ENCODE results near the gene FARP1.

FARP1 gene

DNA sequence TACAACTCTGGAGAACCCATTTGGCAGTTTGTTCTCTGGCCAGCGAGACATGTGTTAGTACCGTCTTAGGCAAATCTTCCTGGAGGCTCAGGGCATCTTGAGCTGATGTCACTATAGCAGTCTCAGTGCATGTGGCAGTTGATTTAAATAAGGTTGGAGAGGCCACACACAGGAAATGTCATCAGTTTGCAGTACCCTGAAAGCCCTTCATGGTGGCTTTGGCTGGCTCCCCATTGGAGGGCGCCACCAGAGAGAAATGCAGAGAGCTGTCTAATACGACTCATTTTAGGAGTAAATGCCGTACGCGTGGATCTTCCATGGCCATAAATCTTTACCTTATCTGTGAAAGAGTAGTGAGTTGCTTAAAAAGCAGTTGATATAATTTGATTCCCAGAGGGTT is 270.9 kb downstream of the FARP1 start:
- in situ Hi-C loops (cut with HindIII; ENCODE audit: low sequenced_read_pairs): no loop called here
- H3K4me3 ChIP-seq (ENCODE audit: low read depth, low read length): no peak overlapping the region
- no peak for DNase-seq (ENCODE audit: low read depth)
- TF ChIP-seq CTCF (IDR thresholded peaks at IDR 0.05; ENCODE audit: low read depth, low read length, missing control alignments): no peak

- no peak overlapping the region for H3K4me3 ChIP-seq (ENCODE audit: low read depth, low read length)
- DNase-seq (ENCODE audit: low read depth): no peak
- no peak for TF ChIP-seq CTCF (IDR thresholded peaks at IDR 0.05; ENCODE audit: low read depth, low read length, missing control alignments)
- in situ Hi-C loops (cut with HindIII; ENCODE audit: low sequenced_read_pairs): no loop called here
Observed at GRCh38 chr13:98415326-98416070, 272.6 kb downstream of the FARP1 start.

GRCh38 chr13:98416408-98416807 is 273.5 kb downstream of the FARP1 start:
- in situ Hi-C loops (cut with HindIII; ENCODE audit: low sequenced_read_pairs): no loop called here
- DNase-seq (ENCODE audit: low read depth): no peak
- no peak overlapping the region for H3K4me3 ChIP-seq (ENCODE audit: low read depth, low read length)

DNA sequence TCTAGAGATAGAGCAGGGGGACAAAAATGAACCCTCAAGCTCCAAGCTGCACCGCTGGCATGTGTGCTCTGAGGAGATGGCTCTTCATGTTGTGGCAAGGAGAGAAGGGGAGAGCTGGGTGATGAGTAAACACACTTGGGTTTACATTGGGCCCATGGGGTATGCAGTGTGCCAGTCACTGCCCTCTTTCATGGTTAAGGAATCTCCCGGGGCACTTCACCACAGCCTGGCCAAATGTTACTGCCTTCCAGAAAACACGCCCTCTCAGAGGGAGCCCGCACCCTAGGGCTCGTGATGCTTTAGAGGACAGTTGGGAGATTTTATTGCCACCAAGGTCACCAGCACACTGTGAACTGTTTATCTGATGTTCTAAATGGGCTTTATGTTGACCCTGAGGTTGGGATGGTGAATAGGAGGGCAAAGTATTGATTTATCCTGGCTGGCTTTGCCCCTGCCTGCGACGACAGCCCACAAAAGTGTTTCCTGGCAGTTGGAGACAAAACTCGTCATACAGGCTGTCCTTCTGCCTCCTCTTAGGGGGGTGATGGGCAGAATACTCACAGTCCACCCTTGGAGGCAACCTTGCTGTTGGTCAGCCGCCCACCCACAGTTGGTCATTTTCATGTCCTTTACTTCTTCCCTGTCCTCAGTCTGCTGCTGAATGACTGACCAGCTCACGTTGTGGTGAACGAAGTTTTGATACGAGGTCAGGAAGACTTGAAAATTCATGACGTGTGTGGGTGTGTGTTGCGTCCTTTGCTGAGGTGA is 277.1 kb downstream of the FARP1 start:
- in situ Hi-C loops (cut with HindIII; ENCODE audit: low sequenced_read_pairs): no loop called here
- no peak overlapping the region for H3K4me3 ChIP-seq (ENCODE audit: low read depth, low read length)
- no peak for DNase-seq (ENCODE audit: low read depth)
- no peak for TF ChIP-seq CTCF (IDR thresholded peaks at IDR 0.05; ENCODE audit: low read depth, low read length, missing control alignments)

More at GRCh38 chr13:98416408-98416807, 273.5 kb downstream of the FARP1 start:
- no peak for TF ChIP-seq CTCF (IDR thresholded peaks at IDR 0.05; ENCODE audit: low read depth, low read length, missing control alignments)

GRCh38 chr13:98420554-98421175 is 277.8 kb downstream of the FARP1 start:
- no peak overlapping the region for H3K4me3 ChIP-seq (ENCODE audit: low read depth, low read length)
- DNase-seq (ENCODE audit: low read depth): no peak
- no peak for TF ChIP-seq CTCF (IDR thresholded peaks at IDR 0.05; ENCODE audit: low read depth, low read length, missing control alignments)
- in situ Hi-C loops (cut with HindIII; ENCODE audit: low sequenced_read_pairs): no loop called here

GRCh38 chr13:98422046-98422445 is 279.2 kb downstream of the FARP1 start:
- in situ Hi-C loops (cut with HindIII; ENCODE audit: low sequenced_read_pairs): no loop called here
- no peak for TF ChIP-seq CTCF (IDR thresholded peaks at IDR 0.05; ENCODE audit: low read depth, low read length, missing control alignments)
- no peak overlapping the region for H3K4me3 ChIP-seq (ENCODE audit: low read depth, low read length)
- DNase-seq (ENCODE audit: low read depth): no peak
